Measurements from ENCODE around the gene STAB2. TPM values are rescaled to one million over a fixed set of nuclear protein-coding genes. Genes with fewer than 3 reads are reported as not detected.

The STAB2 gene
- total and polyA plus RNA-seq, 2 of the 4 experiments (the other 2 are of a cell fraction), result not detected

GRCh38 chr12:103691063-103691462 is 104.0 kb downstream of the STAB2 start:
- Histone ChIP-seq H2AK9ac (replicated peaks; ENCODE audit: low read depth, low read length, poor library complexity) (no peak overlapping the region), H2BK20ac (ENCODE audit: low read depth, low read length) (no peak overlapping the region), H3K36me3 (ENCODE audit: control insufficient read depth, insufficient read depth, low read length) (no peaks in the 10 kb centered on the region), H4K5ac (ENCODE audit: low read depth, low read length) (no peak overlapping the region), H3K18ac (ENCODE audit: low read depth, low read length) (no peak overlapping the region), H3K79me1 (ENCODE audit: low read depth in 1 of 2, low read length in 2 of 2) (no peaks in the 10 kb centered on the region), H3K27me3 (ENCODE audit: control insufficient read depth, insufficient read depth, low read length) (no peaks in the 10 kb centered on the region; the same call in 1 of the 2 replicates), H4K20me1 (ENCODE audit: insufficient read depth, low read length) (no peaks in the 10 kb centered on the region), H3K9ac (ENCODE audit: low read depth, low read length) (no peak overlapping the region), H3K9me1 (ENCODE audit: insufficient read depth, low read length) (no peaks in the 10 kb centered on the region), H2BK15ac (ENCODE audit: low read depth, low read length) (no peak overlapping the region), H2AFZ (replicated peaks; ENCODE audit: low read length, poor library complexity) (no peak overlapping the region), H4K91ac (ENCODE audit: insufficient read depth, low read depth, low read length) (no peak overlapping the region), H3K4me3 (ENCODE audit: insufficient read depth, low read depth, low read length) (no peak overlapping the region), H3K14ac (replicated peaks; ENCODE audit: low read depth, low read length) (no peak overlapping the region), H3K9me3 (ENCODE audit: control insufficient read depth, insufficient read depth, low read length) (no peaks in the 10 kb centered on the region), H3K4ac (ENCODE audit: low read depth, low read length) (no peak overlapping the region), H3K27ac (ENCODE audit: insufficient read depth, low read length) (no peak overlapping the region), H2AK5ac (ENCODE audit: low read depth, low read length) (no peak overlapping the region), H2BK120ac (ENCODE audit: low read depth, low read length) (no peak overlapping the region), H4K8ac (ENCODE audit: low read depth in 2 of 2, low read length in 2 of 2) (no peak overlapping the region), H2BK5ac (ENCODE audit: low read depth, low read length, poor library complexity, severe bottlenecking) (no peak overlapping the region), H3K56ac (ENCODE audit: extremely low read depth, insufficient read depth, low read length) (no peak overlapping the region), H3K4me1 (ENCODE audit: control insufficient read depth, insufficient read depth, low read length) (no peaks in the 10 kb centered on the region), H3K23ac (ENCODE audit: low read depth, low read length) (no peak overlapping the region), H3K4me2 (ENCODE audit: low read depth, low read length) (no peak overlapping the region)
- TF ChIP-seq RFX5 (IDR thresholded peaks at IDR 0.05; ENCODE audit: low read depth, low read length) (no peak), SMC3 (IDR thresholded peaks at IDR 0.05; ENCODE audit: low read depth, low read length) (no peak), CHD1 (IDR thresholded peaks at IDR 0.05; ENCODE audit: low read depth, low read length) (no peak), MAZ (IDR thresholded peaks at IDR 0.05; ENCODE audit: borderline replicate concordance, low read depth, low read length) (no peak), MAFK (IDR thresholded peaks at IDR 0.05; ENCODE audit: low read depth, low read length) (no peak), NFE2L2 (IDR thresholded peaks at IDR 0.05; ENCODE audit: low read depth, low read length) (no peak)
- DNase-seq (no peak), ATAC-seq (ENCODE audit: low read depth) (no peak)
- dilution Hi-C loops (cut with HindIII; ENCODE audit: low sequenced_read_pairs, unreplicated experiment) (no loop called here), in situ Hi-C loops (cut with MboI; ENCODE audit: low sequenced_read_pairs) (no loop called here), intact Hi-C loops (cut with micrococcal nuclease) (no loop called here)
- no CpG with 5 or more reads among the region's 3 CpGs for WGBS, 2 experiments (ENCODE audit: extremely low coverage in 2 of 2, insufficient read length in 1 of 2)
- ChIA-PET POLR2A (ENCODE audit: unreplicated experiment) (no interaction called here), CTCF (no interaction called here)
- no TSS peak for BruUV-seq (replicated peaks)
